ENCODE measurements around the gene ZNF232. TPM values are rescaled to one million over a fixed set of nuclear protein-coding genes. Genes with fewer than 3 reads are reported as not detected.
A peak's percentile ranks its signal among the peaks of the same experiment; 100 is the strongest.
"Not testable (repeated sequence)": the region's sequence is repeated elsewhere in the genome, so short reads cannot be mapped to it uniquely, and the experiment has no call there.

The ZNF232 gene
- total RNA-seq, 5 donors from 2014 or later (not counting 1 experiment from before 2014, with no cell fraction given) = 7.3 to 20.9 (median 14.2) TPM

DNA sequence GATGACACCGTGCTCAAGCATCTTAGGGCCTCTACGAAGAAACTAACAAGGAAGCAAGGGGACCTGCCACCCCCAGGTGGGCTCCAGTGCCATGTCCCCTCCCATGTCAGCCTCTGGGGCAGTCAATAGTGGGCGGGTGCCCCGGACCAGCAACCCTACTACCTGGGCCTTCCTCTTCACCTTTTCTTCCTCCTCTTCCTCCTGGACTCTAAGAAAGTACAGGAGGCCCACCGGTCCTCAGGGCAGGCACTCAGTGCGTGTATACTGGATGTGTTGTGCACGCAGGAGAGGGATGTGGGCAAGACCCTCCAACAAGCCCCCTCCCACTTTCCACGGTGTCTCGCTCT is 26.5 kb upstream of the ZNF232 start:
- POLR2A ChIA-PET, DNase-seq: not testable (repeated sequence)

DNA sequence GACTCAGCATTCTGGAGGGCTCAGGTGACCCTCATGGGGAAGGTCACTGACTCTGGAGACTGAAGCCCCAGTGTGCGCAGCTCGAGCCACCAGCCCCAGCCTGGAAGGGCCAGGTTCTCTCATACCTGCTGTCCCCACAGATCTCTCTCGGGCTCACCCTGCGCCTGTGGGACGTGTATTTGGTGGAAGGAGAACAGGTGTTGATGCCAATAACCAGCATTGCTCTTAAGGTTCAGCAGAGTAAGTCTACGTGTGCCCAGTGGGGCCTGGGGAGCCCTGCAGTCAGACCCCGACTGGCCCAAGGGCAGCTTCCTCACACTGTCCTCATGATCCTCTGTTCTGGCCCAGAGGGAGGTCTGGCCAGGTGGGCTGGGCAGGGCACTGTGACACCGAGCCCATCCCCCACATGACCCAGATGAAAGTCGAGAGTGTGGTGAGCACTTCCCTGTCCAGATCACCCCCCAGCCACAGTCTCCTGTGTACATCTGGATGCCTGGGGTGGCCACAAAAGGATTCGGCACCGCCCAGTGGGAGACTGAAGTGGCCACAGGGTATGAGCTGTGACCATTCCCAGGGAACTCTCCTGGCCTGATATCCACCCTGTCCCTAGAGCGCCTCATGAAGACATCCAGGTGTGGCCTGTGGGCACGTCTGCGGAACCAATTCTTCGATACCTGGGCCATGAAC is 26.0 kb upstream of the ZNF232 start:
- H3K4me1 ChIP-seq (ENCODE audit: control insufficient read depth in 1 of 2, extremely low read depth in 1 of 2, insufficient read depth in 2 of 2, low read length in 2 of 2); H3K4me1 Mint-ChIP-seq; H3K27ac ChIP-seq (ENCODE audit: low read length); H3K27me3 Mint-ChIP-seq; POLR2A ChIA-PET; H3K4me3 Mint-ChIP-seq; H3K9me3 Mint-ChIP-seq; H3K36me3 Mint-ChIP-seq; CTCF ChIA-PET; DNase-seq; H3K27me3 ChIP-seq (replicated peaks in 1 of 2; ENCODE audit: control insufficient read depth in 2 of 2, extremely low read depth in 1 of 2, insufficient read depth in 2 of 2, low read length in 1 of 2); H3K36me3 ChIP-seq (ENCODE audit: control insufficient read depth in 2 of 2, extremely low read depth in 1 of 2, insufficient read depth in 1 of 2, low read length in 1 of 2); H3K27ac Mint-ChIP-seq; H3K4me3 ChIP-seq (ENCODE audit: control insufficient read depth in 1 of 2, extremely low read depth in 1 of 2, low read length in 1 of 2); ATAC-seq (replicated peaks in 1 of 4); H3K9me3 ChIP-seq: not testable (repeated sequence)
- 83% methylated on average over 9 of the region's 15 CpGs for WGBS (ENCODE audit: insufficient coverage)

More for the DNA sequence above, 26.5 kb upstream of the ZNF232 start:
- H3K4me1 ChIP-seq (ENCODE audit: control insufficient read depth in 1 of 2, extremely low read depth in 1 of 2, insufficient read depth in 2 of 2, low read length in 2 of 2); ATAC-seq (replicated peaks in 1 of 4); H3K9me3 Mint-ChIP-seq; H3K9me3 ChIP-seq; H3K4me3 ChIP-seq (ENCODE audit: control insufficient read depth in 1 of 2, extremely low read depth in 1 of 2, low read length in 1 of 2); H3K4me1 Mint-ChIP-seq; H3K36me3 Mint-ChIP-seq; H3K36me3 ChIP-seq (ENCODE audit: control insufficient read depth in 2 of 2, extremely low read depth in 1 of 2, insufficient read depth in 1 of 2, low read length in 1 of 2); H3K27ac Mint-ChIP-seq; H3K27me3 ChIP-seq (replicated peaks in 1 of 2; ENCODE audit: control insufficient read depth in 2 of 2, extremely low read depth in 1 of 2, insufficient read depth in 2 of 2, low read length in 1 of 2); CTCF ChIA-PET; H3K27me3 Mint-ChIP-seq; H3K4me3 Mint-ChIP-seq; H3K27ac ChIP-seq (ENCODE audit: low read length): not testable (repeated sequence)
- 100% methylated on average over 2 of the region's 9 CpGs for WGBS (ENCODE audit: insufficient coverage)

DNA sequence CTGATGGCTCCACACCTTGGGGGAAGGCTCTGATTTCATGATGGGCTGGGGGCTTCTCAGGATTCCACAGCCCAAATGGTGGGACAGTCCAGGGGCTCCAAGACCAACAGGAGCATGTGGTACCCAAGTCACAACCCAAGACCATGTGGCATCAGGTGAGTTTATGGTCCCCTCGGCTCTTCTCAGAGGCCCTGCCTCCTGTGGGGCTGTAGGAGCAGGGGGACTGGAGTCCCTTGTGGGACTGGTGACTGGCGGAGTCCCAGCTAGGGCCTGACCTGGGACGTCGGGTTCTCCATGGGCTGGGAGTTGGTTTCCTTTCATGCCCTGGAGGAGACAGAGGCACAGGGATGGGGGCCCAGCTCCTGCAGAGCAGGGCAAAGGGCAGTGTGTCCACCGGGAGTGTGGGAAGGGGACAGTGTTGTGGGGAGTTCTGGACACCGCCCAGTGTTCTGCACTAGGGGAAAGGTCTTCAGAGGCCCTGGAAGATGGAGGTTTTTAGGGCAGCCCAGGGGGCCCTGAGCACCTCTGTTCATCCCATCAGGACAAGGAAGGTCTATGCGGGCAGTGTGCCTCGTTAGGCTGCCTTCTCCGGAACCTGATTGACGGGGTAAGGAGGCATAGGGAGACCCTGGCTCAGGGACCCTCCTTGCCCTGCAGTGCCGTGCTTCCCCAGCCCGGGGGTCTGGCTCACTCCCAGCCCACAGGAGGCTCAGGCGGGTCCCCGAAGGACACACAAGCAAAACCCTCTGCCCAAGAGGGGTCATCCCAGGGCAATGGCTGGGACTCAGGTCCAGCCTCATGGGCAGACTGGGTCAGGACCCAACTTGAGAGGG is 25.1 kb upstream of the ZNF232 start:
- H3K4me1 ChIP-seq (ENCODE audit: control insufficient read depth in 1 of 2, extremely low read depth in 1 of 2, insufficient read depth in 2 of 2, low read length in 2 of 2); H3K4me1 Mint-ChIP-seq; H3K4me3 ChIP-seq (ENCODE audit: control insufficient read depth in 1 of 2, extremely low read depth in 1 of 2, low read length in 1 of 2); H3K27me3 Mint-ChIP-seq; ATAC-seq (replicated peaks in 1 of 4); POLR2A ChIA-PET; H3K4me3 Mint-ChIP-seq; H3K36me3 ChIP-seq (ENCODE audit: control insufficient read depth in 2 of 2, extremely low read depth in 1 of 2, insufficient read depth in 1 of 2, low read length in 1 of 2); H3K9me3 Mint-ChIP-seq; H3K27ac Mint-ChIP-seq; H3K27ac ChIP-seq (ENCODE audit: low read length); H3K9me3 ChIP-seq; CTCF ChIA-PET; DNase-seq; H3K36me3 Mint-ChIP-seq: not testable (repeated sequence)
- H3K27me3 ChIP-seq (replicated peaks in 1 of 2; ENCODE audit: control insufficient read depth in 2 of 2, extremely low read depth in 1 of 2, insufficient read depth in 2 of 2, low read length in 1 of 2) = peaks cover 0 to 14% of the 10 kb centered on the region in 2 experiments
- WGBS (ENCODE audit: insufficient coverage) = 90% methylated on average over 12 of the region's 14 CpGs

DNA sequence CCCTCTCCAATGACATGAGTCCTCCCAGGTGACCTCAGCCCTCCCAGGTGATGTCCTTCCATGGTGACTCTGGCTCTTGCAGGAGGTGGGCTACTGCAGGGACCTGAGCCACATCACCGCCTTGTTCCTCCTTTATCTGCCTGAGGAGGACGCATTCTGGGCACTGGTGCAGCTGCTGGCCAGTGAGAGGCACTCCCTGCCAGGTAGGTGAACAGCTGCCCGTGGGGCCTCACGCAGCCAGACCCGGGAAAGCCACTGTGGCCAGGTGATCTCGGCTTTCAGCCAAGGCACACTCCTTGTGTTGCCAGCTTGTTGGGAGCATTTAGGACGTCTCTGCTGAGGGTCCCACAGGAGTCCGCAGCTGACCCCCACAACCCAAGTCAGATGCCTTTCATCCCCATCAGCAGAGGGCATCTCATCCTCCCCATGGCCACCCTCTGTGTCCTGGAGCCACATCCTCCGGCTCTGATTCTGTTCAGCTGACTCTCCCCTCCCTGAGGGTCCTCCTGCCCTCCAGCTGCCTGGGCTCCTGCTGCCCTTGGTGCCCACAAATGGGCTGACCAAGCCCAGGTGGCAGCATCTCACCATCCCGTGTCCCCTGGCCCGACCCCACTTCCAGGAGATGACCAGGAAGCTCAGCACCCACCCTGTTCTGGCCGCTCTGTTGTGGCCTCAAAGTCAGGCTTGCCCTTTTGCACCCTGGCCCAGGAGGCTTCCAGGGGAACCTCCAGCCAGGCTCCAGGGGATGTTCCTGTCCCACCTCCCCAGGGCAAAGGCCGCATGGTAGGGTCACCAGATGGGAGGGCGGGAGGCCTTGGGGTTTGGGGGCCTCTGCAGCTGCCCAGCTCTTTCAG is 24.3 kb upstream of the ZNF232 start:
- Mint-ChIP-seq H3K4me1 (no peaks in the 10 kb centered on the region), H3K27ac (no peak overlapping the region), H3K9me3 (no peaks in the 10 kb centered on the region), H3K36me3 (no peaks in the 10 kb centered on the region), H3K4me3 (no peak overlapping the region), H3K27me3 (no peaks in the 10 kb centered on the region)
- Histone ChIP-seq H3K4me1 (ENCODE audit: control insufficient read depth in 1 of 2, extremely low read depth in 1 of 2, insufficient read depth in 2 of 2, low read length in 2 of 2) (no peaks in the 10 kb centered on the region), H3K27ac (ENCODE audit: low read length) (no peak overlapping the region), H3K9me3 (no peaks in the 10 kb centered on the region), H3K4me3 (ENCODE audit: control insufficient read depth in 1 of 2, extremely low read depth in 1 of 2, low read length in 1 of 2) (no peak overlapping the region), H3K27me3 (replicated peaks in 1 of 2; ENCODE audit: control insufficient read depth in 2 of 2, extremely low read depth in 1 of 2, insufficient read depth in 2 of 2, low read length in 1 of 2) (peaks cover 0 to 19% of the 10 kb centered on the region in 2 experiments), H3K36me3 (ENCODE audit: control insufficient read depth in 2 of 2, extremely low read depth in 1 of 2, insufficient read depth in 1 of 2, low read length in 1 of 2) (no peaks in the 10 kb centered on the region)
- 79% methylated on average over 12 of the region's 14 CpGs for WGBS (ENCODE audit: insufficient coverage)
- ChIA-PET POLR2A (no interaction called here), CTCF (no interaction called here)
- no peak for DNase-seq
- ATAC-seq (replicated peaks in 1 of 4) = no peak

DNA sequence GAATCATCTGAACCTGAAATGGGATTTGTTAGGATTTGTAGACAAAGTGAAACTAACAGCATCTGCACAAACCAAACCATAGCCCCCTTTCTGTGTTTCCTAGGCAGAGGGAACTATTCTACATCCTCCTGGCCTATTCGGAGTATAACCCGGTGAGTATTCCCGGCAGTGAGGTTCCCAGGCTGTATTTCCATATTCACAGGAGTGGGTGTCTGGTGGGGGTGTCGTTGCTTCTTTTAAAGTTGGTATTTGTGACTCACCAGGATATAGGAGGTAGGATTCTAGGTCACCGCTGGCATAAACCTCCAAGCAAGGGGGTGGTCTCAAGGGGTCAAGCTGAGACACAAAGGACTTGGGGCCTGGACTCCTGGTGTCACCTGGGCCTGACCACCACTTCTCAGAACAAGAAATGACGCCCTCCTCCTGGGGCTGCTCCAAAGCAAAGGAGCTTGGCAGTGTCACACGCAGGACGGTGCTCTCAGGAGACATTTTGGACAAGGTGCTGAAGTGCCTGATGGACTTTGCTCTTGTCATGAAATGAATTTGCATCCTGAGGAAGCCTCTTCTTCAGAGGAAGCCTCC is 23.5 kb upstream of the ZNF232 start:
- H3K4me1 Mint-ChIP-seq = not testable (repeated sequence)

DNA sequence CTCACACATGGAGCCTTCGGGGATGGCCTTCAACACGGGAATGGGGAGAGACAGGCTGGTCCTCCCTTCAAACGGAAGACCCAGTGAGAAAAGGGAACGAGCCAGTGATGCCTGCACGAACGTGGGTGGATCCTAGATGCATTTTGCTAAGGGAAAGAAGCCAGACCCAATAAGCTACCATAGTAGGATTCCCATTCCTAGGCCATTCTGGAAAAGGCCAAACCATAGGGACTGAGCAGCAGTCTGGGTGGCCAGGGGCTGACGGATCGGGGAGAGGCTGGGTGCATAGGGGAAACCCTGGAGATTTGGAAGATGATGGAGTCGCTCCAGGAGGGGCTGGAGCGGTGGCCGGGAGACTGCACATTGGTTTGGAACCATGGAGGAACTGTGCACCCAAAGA is 22.9 kb upstream of the ZNF232 start:
- H3K9me3 Mint-ChIP-seq; H3K36me3 ChIP-seq (ENCODE audit: control insufficient read depth in 2 of 2, extremely low read depth in 1 of 2, insufficient read depth in 1 of 2, low read length in 1 of 2); H3K4me3 Mint-ChIP-seq; H3K9me3 ChIP-seq; H3K4me1 ChIP-seq (ENCODE audit: control insufficient read depth in 1 of 2, extremely low read depth in 1 of 2, insufficient read depth in 2 of 2, low read length in 2 of 2); H3K27ac ChIP-seq (ENCODE audit: low read length); H3K4me3 ChIP-seq (ENCODE audit: control insufficient read depth in 1 of 2, extremely low read depth in 1 of 2, low read length in 1 of 2); H3K36me3 Mint-ChIP-seq; ATAC-seq (replicated peaks in 1 of 4); H3K4me1 Mint-ChIP-seq; H3K27ac Mint-ChIP-seq; POLR2A ChIA-PET; H3K27me3 Mint-ChIP-seq: not testable (repeated sequence)
- 88% methylated on average over 10 of the region's 11 CpGs for WGBS (ENCODE audit: insufficient coverage)
- DNase-seq = peak in 1 of 35 experiments; percentile 0
- CTCF ChIA-PET = interaction anchor here in 1 of 2 donors (0.6 kb wide), 1 partner anchor 38 kb away, joined by 4 read pairs; no protein-coding TSS in a partner anchor
- H3K27me3 ChIP-seq (replicated peaks in 1 of 2; ENCODE audit: control insufficient read depth in 2 of 2, extremely low read depth in 1 of 2, insufficient read depth in 2 of 2, low read length in 1 of 2) = peaks cover 0 to 24% of the 10 kb centered on the region in 2 experiments

More for the DNA sequence above, 23.5 kb upstream of the ZNF232 start:
- CTCF ChIA-PET = interaction anchor here in 1 of 2 donors (0.6 kb wide), 1 partner anchor 37 kb away, joined by 4 read pairs; no protein-coding TSS in a partner anchor
- POLR2A ChIA-PET; H3K4me1 ChIP-seq (ENCODE audit: control insufficient read depth in 1 of 2, extremely low read depth in 1 of 2, insufficient read depth in 2 of 2, low read length in 2 of 2); DNase-seq; H3K9me3 ChIP-seq; ATAC-seq (replicated peaks in 1 of 4); H3K4me3 Mint-ChIP-seq; H3K4me3 ChIP-seq (ENCODE audit: control insufficient read depth in 1 of 2, extremely low read depth in 1 of 2, low read length in 1 of 2); H3K27ac Mint-ChIP-seq; H3K27ac ChIP-seq (ENCODE audit: low read length); H3K36me3 ChIP-seq (ENCODE audit: control insufficient read depth in 2 of 2, extremely low read depth in 1 of 2, insufficient read depth in 1 of 2, low read length in 1 of 2); H3K27me3 Mint-ChIP-seq; H3K9me3 Mint-ChIP-seq; H3K36me3 Mint-ChIP-seq: not testable (repeated sequence)
- H3K27me3 ChIP-seq (replicated peaks in 1 of 2; ENCODE audit: control insufficient read depth in 2 of 2, extremely low read depth in 1 of 2, insufficient read depth in 2 of 2, low read length in 1 of 2) = peaks cover 0 to 20% of the 10 kb centered on the region in 2 experiments
- 81% methylated on average over 3 of the region's 8 CpGs for WGBS (ENCODE audit: insufficient coverage)

Data from T-cell (primary cell).